HepG2 (cell line): ENCODE measurements around the gene FGD5. TPM values are rescaled to one million over a fixed set of nuclear protein-coding genes. Genes with fewer than 3 reads are reported as not detected.

Source experiments
- AGO2 ChIP-seq: fragments of 200-400 bp; formaldehyde crosslinking; optimal IDR thresholded peaks from 2 replicates; pipeline ENCODE3; 2017; ENCODE audit warnings: mild to moderate bottlenecking, low read depth, low read length, moderate library complexity
- BHLHE40 ChIP-seq: IDR thresholded peaks from 2 replicates; pipeline ENCODE4 v1.6.1; 2011; ENCODE audit warnings: low read length, improper control_type of control experiment
- GMEB1 ChIP-seq: sonication (generic); formaldehyde crosslinking; IDR thresholded peaks from 2 replicates; pipeline ENCODE4 v1.5.1; 2020; ENCODE audit warnings: missing genetic modification reagents, mild to moderate bottlenecking, borderline replicate concordance
- KDM4B ChIP-seq: sonication (generic); formaldehyde crosslinking; IDR thresholded peaks from 2 replicates; pipeline ENCODE4 v1.4.0; 2020; ENCODE audit warnings: missing genetic modification reagents
- KLF11 ChIP-seq: IDR thresholded peaks from 2 replicates; pipeline ENCODE4 v1.6.1; 2016; ENCODE audit warnings: missing compliant biosample characterization
- MED1 ChIP-seq: sonication (generic); formaldehyde crosslinking; IDR thresholded peaks from 2 replicates; pipeline ENCODE4 v1.4.0; 2020; ENCODE audit warnings: missing genetic modification reagents
- MTERF4 ChIP-seq: sonication (generic); formaldehyde crosslinking; IDR thresholded peaks from 2 replicates; pipeline ENCODE4 v1.8.0; 2023; ENCODE audit warnings: mild to moderate bottlenecking, missing genetic modification reagents
- NKX3-1 ChIP-seq: sonication (generic); formaldehyde crosslinking; IDR thresholded peaks from 2 replicates; pipeline ENCODE4 v1.5.0; 2020; ENCODE audit warnings: missing genetic modification reagents
- ONECUT2 ChIP-seq: sonication (generic); formaldehyde crosslinking; IDR thresholded peaks from 2 replicates; pipeline ENCODE4 v1.4.0; 2020; ENCODE audit warnings: missing genetic modification reagents
- PRPF4 ChIP-seq: fragments of 200-400 bp; formaldehyde crosslinking; IDR thresholded peaks from 2 replicates; pipeline ENCODE4 v1.6.1; 2016; ENCODE audit warnings: low read length, low read depth; ENCODE audit not compliant: poor library complexity, severe bottlenecking
- RFX5 ChIP-seq: IDR thresholded peaks from 2 replicates; pipeline ENCODE4 v1.6.1; 2011; ENCODE audit warnings: low read depth, low read length, improper control_type of control experiment
- SP2 ChIP-seq: sonication (generic); formaldehyde crosslinking; IDR thresholded peaks from 2 replicates; pipeline ENCODE4 v1.5.1; 2020; ENCODE audit warnings: mild to moderate bottlenecking, missing genetic modification reagents
- ZNF17 ChIP-seq: sonication (generic); formaldehyde crosslinking; IDR thresholded peaks from 2 replicates; pipeline ENCODE4 v1.5.0; 2020; ENCODE audit warnings: mild to moderate bottlenecking, missing genetic modification reagents
- ZNF432 ChIP-seq: sonication (generic); formaldehyde crosslinking; IDR thresholded peaks from 2 replicates; pipeline ENCODE4 v1.5.0; 2020; ENCODE audit warnings: missing genetic modification reagents, mild to moderate bottlenecking, borderline replicate concordance
- ZNF451 ChIP-seq: sonication (generic); formaldehyde crosslinking; IDR thresholded peaks from 2 replicates; pipeline ENCODE4 v1.5.0; 2020; ENCODE audit warnings: mild to moderate bottlenecking, missing genetic modification reagents
- ZNF510 ChIP-seq: sonication (generic); formaldehyde crosslinking; IDR thresholded peaks from 2 replicates; pipeline ENCODE4 v1.4.0; 2020; ENCODE audit warnings: low read depth, mild to moderate bottlenecking, missing genetic modification reagents
- ZNF547 ChIP-seq: sonication (generic); formaldehyde crosslinking; IDR thresholded peaks from 2 replicates; pipeline ENCODE4 v1.5.1; 2020; ENCODE audit warnings: mild to moderate bottlenecking, missing genetic modification reagents
- ZNF598 ChIP-seq: sonication (generic); formaldehyde crosslinking; IDR thresholded peaks from 2 replicates; pipeline ENCODE4 v1.5.1; 2020; ENCODE audit warnings: mild to moderate bottlenecking, missing genetic modification reagents, borderline replicate concordance
- ZNF724P ChIP-seq: sonication (generic); formaldehyde crosslinking; IDR thresholded peaks from 2 replicates; pipeline ENCODE4 v1.8.0; 2022; ENCODE audit warnings: missing genetic modification reagents, borderline replicate concordance
- ZNF816 ChIP-seq: sonication (generic); formaldehyde crosslinking; IDR thresholded peaks from 2 replicates; pipeline ENCODE4 v1.8.0; 2022; ENCODE audit warnings: missing genetic modification reagents, mild to moderate bottlenecking, borderline replicate concordance
- ZSCAN12 ChIP-seq: sonication (generic); formaldehyde crosslinking; IDR thresholded peaks from 2 replicates; pipeline ENCODE4 v1.9.0; 2021; ENCODE audit warnings: mild to moderate bottlenecking, missing genetic modification reagents
- polyA plus RNA-seq, 8 experiments: library from polyadenylated mRNA; depleted of rRNA in 3 of 8; stranded (reverse) in 7 of 8; unstranded in 1 of 8; fragments of >200 nt; fragmentation: Illumina TruSeq in 4 of 8; extraction: Trizol in 4 of 8; gene quantifications; 2 replicates each; pipeline versions ENCODE4 v1.2.1 to v1.2.3, GENCODE V29; 2011 to 2016; ENCODE audit warnings: low read depth in 4 of 8, missing spikeins in 1 of 8, mixed read lengths in 1 of 8; ENCODE audit not compliant: insufficient read depth in 1 of 8
- total RNA-seq, 5 experiments: library from RNA; depleted of rRNA; stranded (reverse); fragments of >200 nt; fragmentation: Illumina TruSeq; extraction: Trizol; gene quantifications; 2 replicates each; pipeline ENCODE4 v1.2.3, GENCODE V29; 2016; ENCODE audit warnings: low read depth in 1 of 5
- TF ChIP-seq, protein P1 (sequence below): sonication (generic); formaldehyde crosslinking; IDR thresholded peaks from 2 replicates; pipeline ENCODE4 v1.4.0; 2020; ENCODE audit warnings: mild to moderate bottlenecking, missing genetic modification reagents
- TF ChIP-seq, protein P2 (sequence below): sonication (generic); formaldehyde crosslinking; IDR thresholded peaks from 2 replicates; pipeline ENCODE4 v1.8.1; 2023; ENCODE audit warnings: mild to moderate bottlenecking, missing genetic modification reagents, borderline replicate concordance
- TF ChIP-seq, protein P3 (sequence below): sonication (generic); formaldehyde crosslinking; IDR thresholded peaks from 2 replicates; pipeline ENCODE4 v1.5.0; 2020; ENCODE audit warnings: missing genetic modification reagents
- TF ChIP-seq, protein P4 (sequence below): IDR thresholded peaks from 2 replicates; pipeline ENCODE4 v1.6.1; 2016; ENCODE audit warnings: missing compliant biosample characterization, missing genetic modification reagents, borderline replicate concordance

The FGD5 gene
- total and polyA plus RNA-seq, 2 of the 13 experiments (the other 11 are each of a cell fraction or from before 2014, with no cell fraction given), result 0.17 TPM; not detected in 1

DNA sequence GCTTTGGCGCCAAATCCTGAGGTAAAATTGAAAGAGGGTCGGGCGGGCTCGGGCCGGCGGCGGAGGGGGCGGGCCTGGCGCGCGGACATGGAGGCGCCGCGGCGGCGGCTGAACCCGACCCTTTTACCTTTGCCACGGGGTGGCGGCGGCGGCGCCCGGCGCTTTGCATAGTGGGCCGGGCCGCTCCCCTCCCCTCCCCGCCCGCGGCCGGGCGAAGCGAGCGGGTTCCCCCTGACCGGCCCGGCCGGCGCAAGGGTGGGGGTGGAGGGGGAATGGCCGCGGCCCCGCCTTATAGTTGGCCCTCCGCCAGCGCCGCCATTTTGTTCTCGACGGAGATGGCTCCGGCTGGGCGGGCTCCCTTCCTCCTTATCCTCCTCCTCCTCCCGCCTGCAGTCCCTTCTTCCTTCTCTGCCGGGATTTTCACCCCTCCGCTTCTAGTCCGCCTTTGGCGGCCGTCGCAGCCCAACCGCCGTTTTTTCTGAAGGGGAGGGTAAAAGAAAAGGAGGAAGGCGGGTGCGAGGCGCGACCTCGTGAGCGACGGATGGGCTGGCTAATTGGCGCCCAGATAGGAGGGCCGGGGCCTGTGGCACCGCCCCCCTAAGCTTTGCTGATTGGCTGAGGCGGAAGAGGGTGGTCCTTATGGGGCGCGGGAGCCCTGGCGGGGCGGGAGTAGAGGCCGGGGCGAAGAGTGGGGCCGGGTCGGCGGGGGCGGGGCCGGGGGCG is 129.3 kb downstream of the FGD5 start (continued):
- TF ChIP-seq GMEB1 (CRISPR knock-in tag), result peak; percentile 52; the same call in 1 of the 2 replicates
- no peak for TF ChIP-seq PRPF4
- TF ChIP-seq, protein P1, sequence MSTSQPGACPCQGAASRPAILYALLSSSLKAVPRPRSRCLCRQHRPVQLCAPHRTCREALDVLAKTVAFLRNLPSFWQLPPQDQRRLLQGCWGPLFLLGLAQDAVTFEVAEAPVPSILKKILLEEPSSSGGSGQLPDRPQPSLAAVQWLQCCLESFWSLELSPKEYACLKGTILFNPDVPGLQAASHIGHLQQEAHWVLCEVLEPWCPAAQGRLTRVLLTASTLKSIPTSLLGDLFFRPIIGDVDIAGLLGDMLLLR (CRISPR knock-in tag), result no peak
- TF ChIP-seq MTERF4, result 0 out of 2 replicates have a peak, but pooled peaks have one; percentile 25
- TF ChIP-seq SP2, result peak; percentile 95
- no peak for TF ChIP-seq ZNF724P
- no peak for TF ChIP-seq ONECUT2 (CRISPR knock-in tag)
- TF ChIP-seq, protein P2, sequence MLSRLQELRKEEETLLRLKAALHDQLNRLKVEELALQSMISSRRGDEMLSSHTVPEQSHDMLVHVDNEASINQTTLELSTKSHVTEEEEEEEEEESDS, result no peak
- 0 out of 2 replicates have a peak, but pooled peaks have one; percentile 39 for TF ChIP-seq KLF11
- TF ChIP-seq, protein P3, sequence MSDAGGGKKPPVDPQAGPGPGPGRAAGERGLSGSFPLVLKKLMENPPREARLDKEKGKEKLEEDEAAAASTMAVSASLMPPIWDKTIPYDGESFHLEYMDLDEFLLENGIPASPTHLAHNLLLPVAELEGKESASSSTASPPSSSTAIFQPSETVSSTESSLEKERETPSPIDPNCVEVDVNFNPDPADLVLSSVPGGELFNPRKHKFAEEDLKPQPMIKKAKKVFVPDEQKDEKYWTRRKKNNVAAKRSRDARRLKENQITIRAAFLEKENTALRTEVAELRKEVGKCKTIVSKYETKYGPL (CRISPR knock-in tag), result no peak
- TF ChIP-seq ZNF547 (CRISPR knock-in tag), result no peak
- 0 out of 2 replicates have a peak, but pooled peaks have one; percentile 50 for TF ChIP-seq NKX3-1 (CRISPR knock-in tag)
- no peak for TF ChIP-seq BHLHE40
- TF ChIP-seq, protein P4, sequence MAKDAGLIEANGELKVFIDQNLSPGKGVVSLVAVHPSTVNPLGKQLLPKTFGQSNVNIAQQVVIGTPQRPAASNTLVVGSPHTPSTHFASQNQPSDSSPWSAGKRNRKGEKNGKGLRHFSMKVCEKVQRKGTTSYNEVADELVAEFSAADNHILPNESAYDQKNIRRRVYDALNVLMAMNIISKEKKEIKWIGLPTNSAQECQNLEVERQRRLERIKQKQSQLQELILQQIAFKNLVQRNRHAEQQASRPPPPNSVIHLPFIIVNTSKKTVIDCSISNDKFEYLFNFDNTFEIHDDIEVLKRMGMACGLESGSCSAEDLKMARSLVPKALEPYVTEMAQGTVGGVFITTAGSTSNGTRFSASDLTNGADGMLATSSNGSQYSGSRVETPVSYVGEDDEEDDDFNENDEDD, result 0 out of 2 replicates have a peak, but pooled peaks have one; percentile 35
- no peak for TF ChIP-seq ZNF432 (CRISPR knock-in tag)
- TF ChIP-seq RFX5, result no peak
- 0 out of 2 replicates have a peak, but pooled peaks have one; percentile 26 for TF ChIP-seq KDM4B (CRISPR knock-in tag)
- TF ChIP-seq AGO2, result peak; percentile 64
- TF ChIP-seq ZSCAN12 (CRISPR knock-in tag), result no peak
- no peak for TF ChIP-seq ZNF17
- TF ChIP-seq ZNF598, result no peak
- no peak for TF ChIP-seq ZNF451 (CRISPR knock-in tag)
- TF ChIP-seq ZNF816 (CRISPR knock-in tag), result peak; percentile 49; the same call in 1 of the 2 replicates
- no peak for TF ChIP-seq ZNF510 (CRISPR knock-in tag)
- no peak for TF ChIP-seq MED1
